Uterus (tissue), 4 donors: ENCODE data around the gene PTPRM. TPM values are rescaled to one million over a fixed set of nuclear protein-coding genes. Genes with fewer than 3 reads are reported as not detected.

Source experiments
- DNase-seq, 2 donors: peaks; one replicate each; pipeline ENCODE4 v3.0.0-alpha.2; 2019 to 2020
- H3K27ac ChIP-seq, 2 donors: fragments of 200-600 bp; sonication (generic); 1 replicate in 1 of 2; 2 replicates in 1 of 2; pipeline ENCODE4 v1.5.1; 2016 to 2018
- H3K27me3 ChIP-seq, 2 donors: fragments of 200-600 bp; sonication (generic); one replicate each; pipeline ENCODE4 v1.5.1; 2018 to 2019; ENCODE audit warnings: control low read depth in 1 of 2
- H3K36me3 ChIP-seq, 2 donors: fragments of 200-600 bp; sonication (generic); one replicate each; pipeline ENCODE4 v1.5.1; 2019; ENCODE audit warnings: control low read depth in 1 of 2
- H3K4me1 ChIP-seq, 2 donors: fragments of 200-600 bp; sonication (generic); one replicate each; pipeline ENCODE4 v1.5.1; 2018 to 2019; ENCODE audit warnings: control low read depth in 1 of 2
- H3K4me3 ChIP-seq, 2 donors: fragments of 200-600 bp; sonication (generic); 1 replicate in 1 of 2; 2 replicates in 1 of 2; pipeline ENCODE4 v1.5.1; 2018 to 2019; ENCODE audit warnings: mild to moderate bottlenecking in 1 of 2
- H3K9me3 ChIP-seq, 2 donors: fragments of 200-600 bp; sonication (generic); one replicate each; pipeline ENCODE4 v1.5.1; 2019; ENCODE audit warnings: control low read depth in 1 of 2
- POLR2A ChIP-seq, 2 donors: fragments of 450-650 bp; IDR thresholded peaks; one replicate each; pipeline ENCODE4 v1.6.1; 2016; ENCODE audit warnings: antibody characterized with exemption in 2 of 2, mild to moderate bottlenecking in 1 of 2, moderate library complexity in 1 of 2
- intact Hi-C: fragments of 100-400 bp; cut with DNase I; formaldehyde crosslinking; loops from one replicate; pipeline ENCODE4 v1.15.1; 2023; ENCODE audit warnings: low total_unique reads
- total RNA-seq, 4 donors: library from RNA; depleted of rRNA in 3 of 4; stranded (reverse); fragments of >200 nt in 3 of 4; gene quantifications; one replicate each; pipeline versions ENCODE4 v1.1.0 to v1.2.4, GENCODE V29; 2014 to 2023
- TF ChIP-seq, protein P1 (sequence below), 4 experiments: fragments of 200-600 bp in 2 of 4; fragments of 450-650 bp in 2 of 4; sonication (generic) in 2 of 4; IDR thresholded peaks; one replicate each; pipeline ENCODE4 v1.5.1; 2016 to 2019; ENCODE audit warnings: antibody characterized with exemption in 4 of 4, mild to moderate bottlenecking in 2 of 4, moderate library complexity in 1 of 4
- donor health status: DM: yes; HTN: yes; CAD: no.

Gene PTPRM
- total RNA-seq, 4 donors from 2014 or later, result 62.0 to 127 (median 85.7) TPM

GRCh38 chr18:7597500-7597899 lies 30.4 kb downstream of the PTPRM start:
- Histone ChIP-seq H3K4me1 (no peaks in the 10 kb centered on the region), H3K4me3 (no peak overlapping the region), H3K9me3 (no peaks in the 10 kb centered on the region), H3K27me3 (no peaks in the 10 kb centered on the region), H3K27ac (peak overlapping the region in 1 of 2 donors; percentile 17), H3K36me3 (no peaks in the 10 kb centered on the region)
- intact Hi-C loops, result no loop called here
- TF ChIP-seq POLR2A (IDR thresholded peaks at IDR 0.05), result no peak
- TF ChIP-seq, protein P1, sequence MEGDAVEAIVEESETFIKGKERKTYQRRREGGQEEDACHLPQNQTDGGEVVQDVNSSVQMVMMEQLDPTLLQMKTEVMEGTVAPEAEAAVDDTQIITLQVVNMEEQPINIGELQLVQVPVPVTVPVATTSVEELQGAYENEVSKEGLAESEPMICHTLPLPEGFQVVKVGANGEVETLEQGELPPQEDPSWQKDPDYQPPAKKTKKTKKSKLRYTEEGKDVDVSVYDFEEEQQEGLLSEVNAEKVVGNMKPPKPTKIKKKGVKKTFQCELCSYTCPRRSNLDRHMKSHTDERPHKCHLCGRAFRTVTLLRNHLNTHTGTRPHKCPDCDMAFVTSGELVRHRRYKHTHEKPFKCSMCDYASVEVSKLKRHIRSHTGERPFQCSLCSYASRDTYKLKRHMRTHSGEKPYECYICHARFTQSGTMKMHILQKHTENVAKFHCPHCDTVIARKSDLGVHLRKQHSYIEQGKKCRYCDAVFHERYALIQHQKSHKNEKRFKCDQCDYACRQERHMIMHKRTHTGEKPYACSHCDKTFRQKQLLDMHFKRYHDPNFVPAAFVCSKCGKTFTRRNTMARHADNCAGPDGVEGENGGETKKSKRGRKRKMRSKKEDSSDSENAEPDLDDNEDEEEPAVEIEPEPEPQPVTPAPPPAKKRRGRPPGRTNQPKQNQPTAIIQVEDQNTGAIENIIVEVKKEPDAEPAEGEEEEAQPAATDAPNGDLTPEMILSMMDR (IDR thresholded peaks at IDR 0.05), result no peak
- no peak for DNase-seq

DNA sequence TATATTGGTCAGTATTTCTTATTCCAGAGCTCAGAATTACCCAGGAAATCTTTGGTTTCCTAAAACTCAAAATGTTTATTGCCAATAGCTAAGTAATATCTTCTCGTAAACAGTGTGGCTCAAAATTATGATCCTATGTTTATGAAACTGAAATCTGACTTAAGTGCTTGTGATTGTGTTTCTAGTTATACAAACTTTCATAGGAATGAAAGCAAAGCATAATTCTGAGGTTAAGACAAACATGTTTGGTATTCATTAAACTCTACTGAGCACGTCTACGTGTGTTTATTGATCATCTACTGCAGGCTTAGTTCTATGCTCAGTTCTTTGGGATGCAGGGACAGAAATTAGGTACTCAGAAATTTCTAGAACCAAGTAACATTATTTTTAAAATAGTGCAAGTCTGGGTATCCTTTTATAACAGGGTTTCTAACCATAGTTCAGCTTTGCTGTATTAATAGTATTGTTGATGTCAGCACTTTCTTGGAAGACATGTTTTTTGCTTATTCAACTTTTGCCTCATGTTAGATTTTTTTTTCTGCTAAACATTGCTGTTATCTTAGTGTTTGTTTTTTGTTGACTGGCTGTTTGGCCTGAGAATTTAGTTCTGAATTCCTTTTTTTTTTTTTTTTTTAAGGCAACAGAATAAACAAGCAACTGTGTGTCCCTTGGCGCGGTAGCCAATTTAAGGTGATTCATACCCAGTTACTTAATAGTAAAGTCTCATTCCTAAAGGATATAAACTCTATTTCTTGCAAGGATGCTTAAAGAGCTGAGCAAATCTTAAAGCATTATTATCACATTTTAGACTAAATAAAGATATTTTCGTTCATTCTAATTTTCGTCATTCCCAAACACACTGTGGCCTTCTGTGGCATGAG lies 31.3 kb downstream of the PTPRM start:
- H3K36me3 ChIP-seq, result no peaks in the 10 kb centered on the region
- peak in 1 of 2 donors; percentile 50 for DNase-seq
- intact Hi-C loops, result no loop called here
- H3K9me3 ChIP-seq, result no peaks in the 10 kb centered on the region
- no peaks in the 10 kb centered on the region for H3K4me1 ChIP-seq
- H3K27ac ChIP-seq, result peak overlapping the region in 1 of 2 donors; percentile 17
- no peak overlapping the region for H3K4me3 ChIP-seq
- no peaks in the 10 kb centered on the region for H3K27me3 ChIP-seq
- TF ChIP-seq POLR2A (IDR thresholded peaks at IDR 0.05), result no peak
- TF ChIP-seq, protein P1 (IDR thresholded peaks at IDR 0.05), result no peak

GRCh38 chr18:7600036-7600435 lies 32.9 kb downstream of the PTPRM start:
- Histone ChIP-seq H3K27ac (no peak overlapping the region), H3K4me3 (no peak overlapping the region), H3K9me3 (no peaks in the 10 kb centered on the region), H3K4me1 (no peaks in the 10 kb centered on the region), H3K36me3 (no peaks in the 10 kb centered on the region), H3K27me3 (no peaks in the 10 kb centered on the region)
- TF ChIP-seq, protein P1 (IDR thresholded peaks at IDR 0.05), result no peak
- TF ChIP-seq POLR2A (IDR thresholded peaks at IDR 0.05), result no peak
- no peak for DNase-seq
- intact Hi-C loops, result no loop called here

GRCh38 chr18:7600528-7601245 lies 33.6 kb downstream of the PTPRM start:
- no peaks in the 10 kb centered on the region for H3K4me1 ChIP-seq
- DNase-seq, result no peak
- TF ChIP-seq POLR2A (IDR thresholded peaks at IDR 0.05), result no peak
- TF ChIP-seq, protein P1 (IDR thresholded peaks at IDR 0.05), result no peak
- no peaks in the 10 kb centered on the region for H3K36me3 ChIP-seq
- no peak overlapping the region for H3K4me3 ChIP-seq
- no peaks in the 10 kb centered on the region for H3K9me3 ChIP-seq
- H3K27me3 ChIP-seq, result no peaks in the 10 kb centered on the region
- H3K27ac ChIP-seq, result no peak overlapping the region
- intact Hi-C loops, result no loop called here

GRCh38 chr18:7601246-7601615 lies 34.1 kb downstream of the PTPRM start:
- Histone ChIP-seq H3K27ac (no peak overlapping the region), H3K9me3 (no peaks in the 10 kb centered on the region), H3K4me1 (no peaks in the 10 kb centered on the region), H3K4me3 (no peak overlapping the region), H3K27me3 (no peaks in the 10 kb centered on the region), H3K36me3 (no peaks in the 10 kb centered on the region)
- no peak for DNase-seq
- intact Hi-C loops, result no loop called here
- TF ChIP-seq, protein P1 (IDR thresholded peaks at IDR 0.05), result no peak
- no peak for TF ChIP-seq POLR2A (IDR thresholded peaks at IDR 0.05)
